HCT116 (cell line): ENCODE measurements around the gene FOXN3.

Source experiments
- CTCF ChIP-seq, 3 experiments: fragments of 200-600 bp in 1 of 3; sonication (generic) in 1 of 3; IDR thresholded peaks in 2 of 3; conservative IDR thresholded peaks in 1 of 3; 2 replicates each; pipeline ENCODE4 v1.5.1; 2012 to 2017; ENCODE audit warnings: low read depth in 2 of 3, low read length in 2 of 3, antibody characterized with exemption in 1 of 3, borderline replicate concordance in 1 of 3, control low read depth in 1 of 3, mild to moderate bottlenecking in 1 of 3, mixed read lengths in 1 of 3, mixed run types in 1 of 3, moderate library complexity in 1 of 3; ENCODE audit not compliant: insufficient read depth in 1 of 3
- EZH2 ChIP-seq: fragments of 200-600 bp; sonication (generic); IDR thresholded peaks from 2 replicates; pipeline ENCODE4 v1.6.1; 2017; ENCODE audit warnings: antibody characterized with exemption, mixed run types
- FOSL1 ChIP-seq: IDR thresholded peaks from 2 replicates; pipeline ENCODE4 v1.6.1; 2012; ENCODE audit warnings: low read depth
- JUND ChIP-seq: IDR thresholded peaks from 2 replicates; pipeline ENCODE4 v1.6.1; 2012
- POLR2A ChIP-seq: IDR thresholded peaks from 2 replicates; pipeline ENCODE4 v1.7.0; 2011; ENCODE audit warnings: borderline replicate concordance; ENCODE audit not compliant: insufficient read depth, insufficient read length; ENCODE audit errors: extremely low read depth
- POLR2AphosphoS5 ChIP-seq: IDR thresholded peaks from 2 replicates; pipeline ENCODE4 v1.6.1; 2011; ENCODE audit warnings: mild to moderate bottlenecking, low read depth, low read length, moderate library complexity
- RAD21 ChIP-seq: IDR thresholded peaks from 2 replicates; pipeline ENCODE4 v1.6.1; 2012; ENCODE audit warnings: low read depth, mild to moderate bottlenecking
- SRF ChIP-seq: IDR thresholded peaks from 2 replicates; pipeline ENCODE4 v1.6.1; 2012; ENCODE audit warnings: low read depth
- TCF7L2 ChIP-seq: IDR thresholded peaks from 2 replicates; pipeline ENCODE4 v1.7.0; 2011; ENCODE audit warnings: borderline replicate concordance, inconsistent platforms; ENCODE audit not compliant: insufficient read depth, insufficient read length; ENCODE audit errors: extremely low read depth
- ZBTB33 ChIP-seq: IDR thresholded peaks from 2 replicates; pipeline ENCODE4 v1.6.1; 2011; ENCODE audit warnings: mild to moderate bottlenecking, low read length, moderate library complexity; ENCODE audit not compliant: insufficient replicate concordance; ENCODE audit errors: extremely low read depth
- ZNF274 ChIP-seq: fragments of 200-500 bp; sonication (Bioruptor generic); IDR thresholded peaks from 2 replicates; pipeline ENCODE4 v1.6.1; 2014; ENCODE audit warnings: mild to moderate bottlenecking, low read depth, low read length, inconsistent platforms
- TF ChIP-seq, protein P1 (sequence below): IDR thresholded peaks from 2 replicates; pipeline ENCODE4 v1.6.1; 2012
- TF ChIP-seq, protein P2 (sequence below): IDR thresholded peaks from 2 replicates; pipeline ENCODE4 v1.6.1; 2012; ENCODE audit warnings: low read depth

- TF ChIP-seq EZH2 (no peak), CTCF (IDR thresholded peaks at IDR 0.05 in 2 of 3, conservative IDR thresholded peaks at IDR 0.05 in 1 of 3; ENCODE audit: borderline replicate concordance in 1 of 3, insufficient read depth in 1 of 3, low read depth in 2 of 3, low read length in 2 of 3) (no peak), ZNF274 (no peak), TCF7L2 (no peak), POLR2A (no peak), POLR2AphosphoS5 (no peak), FOSL1 (no peak), ZBTB33 (no peak), SRF (no peak), JUND (no peak), RAD21 (no peak)
- TF ChIP-seq, protein P1, sequence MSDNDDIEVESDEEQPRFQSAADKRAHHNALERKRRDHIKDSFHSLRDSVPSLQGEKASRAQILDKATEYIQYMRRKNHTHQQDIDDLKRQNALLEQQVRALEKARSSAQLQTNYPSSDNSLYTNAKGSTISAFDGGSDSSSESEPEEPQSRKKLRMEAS = no peak
- TF ChIP-seq, protein P2, sequence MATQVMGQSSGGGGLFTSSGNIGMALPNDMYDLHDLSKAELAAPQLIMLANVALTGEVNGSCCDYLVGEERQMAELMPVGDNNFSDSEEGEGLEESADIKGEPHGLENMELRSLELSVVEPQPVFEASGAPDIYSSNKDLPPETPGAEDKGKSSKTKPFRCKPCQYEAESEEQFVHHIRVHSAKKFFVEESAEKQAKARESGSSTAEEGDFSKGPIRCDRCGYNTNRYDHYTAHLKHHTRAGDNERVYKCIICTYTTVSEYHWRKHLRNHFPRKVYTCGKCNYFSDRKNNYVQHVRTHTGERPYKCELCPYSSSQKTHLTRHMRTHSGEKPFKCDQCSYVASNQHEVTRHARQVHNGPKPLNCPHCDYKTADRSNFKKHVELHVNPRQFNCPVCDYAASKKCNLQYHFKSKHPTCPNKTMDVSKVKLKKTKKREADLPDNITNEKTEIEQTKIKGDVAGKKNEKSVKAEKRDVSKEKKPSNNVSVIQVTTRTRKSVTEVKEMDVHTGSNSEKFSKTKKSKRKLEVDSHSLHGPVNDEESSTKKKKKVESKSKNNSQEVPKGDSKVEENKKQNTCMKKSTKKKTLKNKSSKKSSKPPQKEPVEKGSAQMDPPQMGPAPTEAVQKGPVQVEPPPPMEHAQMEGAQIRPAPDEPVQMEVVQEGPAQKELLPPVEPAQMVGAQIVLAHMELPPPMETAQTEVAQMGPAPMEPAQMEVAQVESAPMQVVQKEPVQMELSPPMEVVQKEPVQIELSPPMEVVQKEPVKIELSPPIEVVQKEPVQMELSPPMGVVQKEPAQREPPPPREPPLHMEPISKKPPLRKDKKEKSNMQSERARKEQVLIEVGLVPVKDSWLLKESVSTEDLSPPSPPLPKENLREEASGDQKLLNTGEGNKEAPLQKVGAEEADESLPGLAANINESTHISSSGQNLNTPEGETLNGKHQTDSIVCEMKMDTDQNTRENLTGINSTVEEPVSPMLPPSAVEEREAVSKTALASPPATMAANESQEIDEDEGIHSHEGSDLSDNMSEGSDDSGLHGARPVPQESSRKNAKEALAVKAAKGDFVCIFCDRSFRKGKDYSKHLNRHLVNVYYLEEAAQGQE = no peak
Measured at GRCh38 chr14:89126461-89126860, 290.6 kb downstream of the FOXN3 start.
